Liver (tissue), 3 donors: ENCODE results near the gene CDC42SE1.

Source experiments
- JUND ChIP-seq, 2 donors: IDR thresholded peaks; 2 replicates each; pipeline ENCODE4 v1.6.1; 2016; ENCODE audit warnings: antibody characterized with exemption in 2 of 2
- RAD21 ChIP-seq, 2 donors: IDR thresholded peaks; 2 replicates each; pipeline ENCODE4 v1.6.1; 2016; ENCODE audit warnings: antibody characterized with exemption in 2 of 2, mild to moderate bottlenecking in 2 of 2
- RXRA ChIP-seq, 2 donors: IDR thresholded peaks; 2 replicates each; pipeline ENCODE4 v1.6.1; 2017 to 2018; ENCODE audit warnings: antibody characterized with exemption in 2 of 2, mild to moderate bottlenecking in 1 of 2
- TAF1 ChIP-seq: conservative IDR thresholded peaks from 2 replicates; pipeline ENCODE4 v1.6.1; 2016; ENCODE audit warnings: antibody characterized with exemption, mild to moderate bottlenecking
- YY1 ChIP-seq: IDR thresholded peaks from 2 replicates; pipeline ENCODE4 v1.6.1; 2016; ENCODE audit warnings: antibody characterized with exemption, mild to moderate bottlenecking
- TF ChIP-seq, protein P1 (sequence below): fragments of 150-350 bp; IDR thresholded peaks from 2 replicates; pipeline ENCODE4 v1.5.1; 2017; ENCODE audit warnings: improper control_type of control experiment, low read depth, low read length; ENCODE audit not compliant: missing input control
- TF ChIP-seq, protein P2 (sequence below): IDR thresholded peaks from 2 replicates; pipeline ENCODE4 v1.6.1; 2016; ENCODE audit warnings: antibody characterized with exemption
- TF ChIP-seq, protein P3 (sequence below): IDR thresholded peaks from 2 replicates; pipeline ENCODE4 v1.6.1; 2016; ENCODE audit warnings: antibody characterized with exemption, mild to moderate bottlenecking
- TF ChIP-seq, protein P4 (sequence below): IDR thresholded peaks from 2 replicates; pipeline ENCODE4 v1.6.1; 2016; ENCODE audit warnings: antibody characterized with exemption
- donor health status: healthy.
- donor health status: healthy.

DNA sequence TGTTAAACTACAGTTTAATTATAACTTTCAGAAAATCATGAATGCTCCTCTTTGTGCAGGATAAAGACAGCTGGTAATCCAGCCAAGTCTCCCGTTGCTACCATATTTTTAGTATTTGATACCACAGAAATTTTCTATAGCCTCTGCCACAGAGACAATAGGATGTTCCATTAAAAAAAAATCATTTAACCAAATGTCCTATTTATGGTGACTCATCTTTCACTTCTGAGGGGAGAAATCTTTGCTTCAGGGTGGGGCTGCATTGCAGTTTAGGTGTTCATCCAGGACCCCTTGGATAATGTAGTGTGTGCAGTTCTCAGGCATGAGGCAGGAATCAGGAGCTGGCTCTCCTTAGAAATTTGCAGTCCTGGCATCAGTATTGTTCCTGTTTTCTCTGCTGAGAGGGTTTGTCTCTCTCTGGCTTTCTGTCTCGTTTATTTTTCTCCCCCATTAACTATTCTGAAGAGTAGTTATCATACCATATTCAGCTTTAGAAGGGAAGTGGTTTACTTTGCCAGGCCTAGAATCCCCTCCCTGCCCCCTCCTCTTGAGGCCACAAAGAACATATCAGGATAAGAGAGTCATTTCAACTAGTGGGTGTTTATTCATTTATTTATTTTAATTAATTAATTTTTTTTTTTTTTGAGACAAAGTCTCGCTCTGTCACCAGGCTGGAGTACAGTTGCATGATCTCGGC is 48.1 kb downstream of the CDC42SE1 start:
- TF ChIP-seq, protein P1, sequence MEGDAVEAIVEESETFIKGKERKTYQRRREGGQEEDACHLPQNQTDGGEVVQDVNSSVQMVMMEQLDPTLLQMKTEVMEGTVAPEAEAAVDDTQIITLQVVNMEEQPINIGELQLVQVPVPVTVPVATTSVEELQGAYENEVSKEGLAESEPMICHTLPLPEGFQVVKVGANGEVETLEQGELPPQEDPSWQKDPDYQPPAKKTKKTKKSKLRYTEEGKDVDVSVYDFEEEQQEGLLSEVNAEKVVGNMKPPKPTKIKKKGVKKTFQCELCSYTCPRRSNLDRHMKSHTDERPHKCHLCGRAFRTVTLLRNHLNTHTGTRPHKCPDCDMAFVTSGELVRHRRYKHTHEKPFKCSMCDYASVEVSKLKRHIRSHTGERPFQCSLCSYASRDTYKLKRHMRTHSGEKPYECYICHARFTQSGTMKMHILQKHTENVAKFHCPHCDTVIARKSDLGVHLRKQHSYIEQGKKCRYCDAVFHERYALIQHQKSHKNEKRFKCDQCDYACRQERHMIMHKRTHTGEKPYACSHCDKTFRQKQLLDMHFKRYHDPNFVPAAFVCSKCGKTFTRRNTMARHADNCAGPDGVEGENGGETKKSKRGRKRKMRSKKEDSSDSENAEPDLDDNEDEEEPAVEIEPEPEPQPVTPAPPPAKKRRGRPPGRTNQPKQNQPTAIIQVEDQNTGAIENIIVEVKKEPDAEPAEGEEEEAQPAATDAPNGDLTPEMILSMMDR, result no peak
- no peak for TF ChIP-seq RAD21 (IDR thresholded peaks at IDR 0.05)
- TF ChIP-seq JUND (IDR thresholded peaks at IDR 0.05), result no peak
- TF ChIP-seq, protein P2, sequence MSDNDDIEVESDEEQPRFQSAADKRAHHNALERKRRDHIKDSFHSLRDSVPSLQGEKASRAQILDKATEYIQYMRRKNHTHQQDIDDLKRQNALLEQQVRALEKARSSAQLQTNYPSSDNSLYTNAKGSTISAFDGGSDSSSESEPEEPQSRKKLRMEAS, result no peak
- no peak for TF ChIP-seq TAF1
- TF ChIP-seq RXRA (IDR thresholded peaks at IDR 0.05), result no peak
- TF ChIP-seq, protein P3, sequence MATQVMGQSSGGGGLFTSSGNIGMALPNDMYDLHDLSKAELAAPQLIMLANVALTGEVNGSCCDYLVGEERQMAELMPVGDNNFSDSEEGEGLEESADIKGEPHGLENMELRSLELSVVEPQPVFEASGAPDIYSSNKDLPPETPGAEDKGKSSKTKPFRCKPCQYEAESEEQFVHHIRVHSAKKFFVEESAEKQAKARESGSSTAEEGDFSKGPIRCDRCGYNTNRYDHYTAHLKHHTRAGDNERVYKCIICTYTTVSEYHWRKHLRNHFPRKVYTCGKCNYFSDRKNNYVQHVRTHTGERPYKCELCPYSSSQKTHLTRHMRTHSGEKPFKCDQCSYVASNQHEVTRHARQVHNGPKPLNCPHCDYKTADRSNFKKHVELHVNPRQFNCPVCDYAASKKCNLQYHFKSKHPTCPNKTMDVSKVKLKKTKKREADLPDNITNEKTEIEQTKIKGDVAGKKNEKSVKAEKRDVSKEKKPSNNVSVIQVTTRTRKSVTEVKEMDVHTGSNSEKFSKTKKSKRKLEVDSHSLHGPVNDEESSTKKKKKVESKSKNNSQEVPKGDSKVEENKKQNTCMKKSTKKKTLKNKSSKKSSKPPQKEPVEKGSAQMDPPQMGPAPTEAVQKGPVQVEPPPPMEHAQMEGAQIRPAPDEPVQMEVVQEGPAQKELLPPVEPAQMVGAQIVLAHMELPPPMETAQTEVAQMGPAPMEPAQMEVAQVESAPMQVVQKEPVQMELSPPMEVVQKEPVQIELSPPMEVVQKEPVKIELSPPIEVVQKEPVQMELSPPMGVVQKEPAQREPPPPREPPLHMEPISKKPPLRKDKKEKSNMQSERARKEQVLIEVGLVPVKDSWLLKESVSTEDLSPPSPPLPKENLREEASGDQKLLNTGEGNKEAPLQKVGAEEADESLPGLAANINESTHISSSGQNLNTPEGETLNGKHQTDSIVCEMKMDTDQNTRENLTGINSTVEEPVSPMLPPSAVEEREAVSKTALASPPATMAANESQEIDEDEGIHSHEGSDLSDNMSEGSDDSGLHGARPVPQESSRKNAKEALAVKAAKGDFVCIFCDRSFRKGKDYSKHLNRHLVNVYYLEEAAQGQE, result no peak
- TF ChIP-seq, protein P4, sequence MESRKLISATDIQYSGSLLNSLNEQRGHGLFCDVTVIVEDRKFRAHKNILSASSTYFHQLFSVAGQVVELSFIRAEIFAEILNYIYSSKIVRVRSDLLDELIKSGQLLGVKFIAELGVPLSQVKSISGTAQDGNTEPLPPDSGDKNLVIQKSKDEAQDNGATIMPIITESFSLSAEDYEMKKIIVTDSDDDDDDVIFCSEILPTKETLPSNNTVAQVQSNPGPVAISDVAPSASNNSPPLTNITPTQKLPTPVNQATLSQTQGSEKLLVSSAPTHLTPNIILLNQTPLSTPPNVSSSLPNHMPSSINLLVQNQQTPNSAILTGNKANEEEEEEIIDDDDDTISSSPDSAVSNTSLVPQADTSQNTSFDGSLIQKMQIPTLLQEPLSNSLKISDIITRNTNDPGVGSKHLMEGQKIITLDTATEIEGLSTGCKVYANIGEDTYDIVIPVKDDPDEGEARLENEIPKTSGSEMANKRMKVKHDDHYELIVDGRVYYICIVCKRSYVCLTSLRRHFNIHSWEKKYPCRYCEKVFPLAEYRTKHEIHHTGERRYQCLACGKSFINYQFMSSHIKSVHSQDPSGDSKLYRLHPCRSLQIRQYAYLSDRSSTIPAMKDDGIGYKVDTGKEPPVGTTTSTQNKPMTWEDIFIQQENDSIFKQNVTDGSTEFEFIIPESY, result no peak
- no peak for TF ChIP-seq YY1
